Measurements from ENCODE around the gene ABCG8. TPM values are rescaled to one million over a fixed set of nuclear protein-coding genes. Genes with fewer than 3 reads are reported as not detected.

The ABCG8 gene
- total and polyA plus RNA-seq, 2 donors (not counting 1 experiment from before 2014, with no cell fraction given) = not detected

GRCh38 chr2:43837033-43837432 lies 1.7 kb upstream of the ABCG8 start:
- TF ChIP-seq EZH2 (IDR thresholded peaks at IDR 0.05; ENCODE audit: borderline replicate concordance, insufficient read depth, low read depth, low read length, poor library complexity, severe bottlenecking) (no peak), CTCF (IDR thresholded peaks at IDR 0.05) (no peak)
- no peak overlapping the region for H3K4me3 Mint-ChIP-seq
- H3K4me2 ChIP-seq (replicated peaks; ENCODE audit: low read depth, low read length, poor library complexity, severe bottlenecking) = no peak overlapping the region
- H3K27ac ChIP-seq (ENCODE audit: low read length in 2 of 2) = no peak overlapping the region
- H3K79me2 ChIP-seq (ENCODE audit: control insufficient read depth, insufficient read depth, low read length) = no peaks in the 10 kb centered on the region
- H2AFZ ChIP-seq (ENCODE audit: insufficient read depth, low read depth, low read length, poor library complexity, severe bottlenecking) = no peak overlapping the region
- H3K4me1 Mint-ChIP-seq = no peaks in the 10 kb centered on the region
- H3K4me3 ChIP-seq (ENCODE audit: control extremely low read depth in 1 of 5, extremely low read depth in 1 of 5, insufficient read depth in 1 of 5, low read depth in 2 of 5, low read length in 4 of 5) = no peak overlapping the region
- no peaks in the 10 kb centered on the region for H4K20me1 ChIP-seq (ENCODE audit: control insufficient read depth, insufficient read depth, low read length, poor library complexity, severe bottlenecking)
- H3K9me3 Mint-ChIP-seq (ENCODE audit: insufficient read depth) = no peaks in the 10 kb centered on the region
- CTCF ChIA-PET = no interaction called here
- ATAC-seq (ENCODE audit: low read depth) = no peak
- POLR2A ChIA-PET = no interaction called here
- H3K36me3 ChIP-seq (replicated peaks in 1 of 2; ENCODE audit: control extremely low read depth in 1 of 2, control insufficient read depth in 1 of 2, extremely low read depth in 1 of 2, insufficient read depth in 2 of 2, low read length in 1 of 2) = no peaks in the 10 kb centered on the region
- H3K4me1 ChIP-seq (ENCODE audit: control insufficient read depth in 2 of 2, insufficient read depth in 2 of 2, low read length in 2 of 2) = no peaks in the 10 kb centered on the region
- peaks cover 0 to 8% (median 0%) of the 10 kb centered on the region in 4 experiments for H3K27me3 ChIP-seq (replicated peaks in 1 of 4; ENCODE audit: control extremely low read depth in 1 of 4, control insufficient read depth in 3 of 4, insufficient read depth in 4 of 4, low read length in 3 of 4)
- peaks cover 14% of the 10 kb centered on the region for H3K27me3 Mint-ChIP-seq
- 100% methylated on average over 1 of the region's 4 CpGs for WGBS (ENCODE audit: insufficient coverage)
- H3K9ac ChIP-seq (ENCODE audit: low read length) = no peak overlapping the region
- H3K9me3 ChIP-seq (ENCODE audit: control extremely low read depth in 1 of 3, control insufficient read depth in 2 of 3, insufficient read depth in 1 of 3, low read length in 2 of 3) = no peaks in the 10 kb centered on the region
- no peak overlapping the region for H3K27ac Mint-ChIP-seq
- intact Hi-C loops (cut with micrococcal nuclease) = no loop called here
- DNase-seq = no peak

GRCh38 chr2:43837831-43838559 lies 776 bp upstream of the ABCG8 start:
- Mint-ChIP-seq H3K9me3 (ENCODE audit: insufficient read depth) (no peaks in the 10 kb centered on the region), H3K27ac (no peak overlapping the region), H3K27me3 (peaks cover 12% of the 10 kb centered on the region), H3K4me1 (no peaks in the 10 kb centered on the region), H3K4me3 (no peak overlapping the region)
- no peak overlapping the region for H3K9ac ChIP-seq (ENCODE audit: low read length)
- no peak overlapping the region for H3K27ac ChIP-seq (ENCODE audit: low read length in 2 of 2)
- intact Hi-C loops (cut with micrococcal nuclease) = no loop called here
- peaks cover 0 to 4% (median 0%) of the 10 kb centered on the region in 4 experiments for H3K27me3 ChIP-seq (replicated peaks in 1 of 4; ENCODE audit: control extremely low read depth in 1 of 4, control insufficient read depth in 3 of 4, insufficient read depth in 4 of 4, low read length in 3 of 4)
- no peak for ATAC-seq (ENCODE audit: low read depth)
- no peaks in the 10 kb centered on the region for H3K36me3 ChIP-seq (replicated peaks in 1 of 2; ENCODE audit: control extremely low read depth in 1 of 2, control insufficient read depth in 1 of 2, extremely low read depth in 1 of 2, insufficient read depth in 2 of 2, low read length in 1 of 2)
- H4K20me1 ChIP-seq (ENCODE audit: control insufficient read depth, insufficient read depth, low read length, poor library complexity, severe bottlenecking) = no peaks in the 10 kb centered on the region
- H3K4me2 ChIP-seq (replicated peaks; ENCODE audit: low read depth, low read length, poor library complexity, severe bottlenecking) = no peak overlapping the region
- no peaks in the 10 kb centered on the region for H3K4me1 ChIP-seq (ENCODE audit: control insufficient read depth in 2 of 2, insufficient read depth in 2 of 2, low read length in 2 of 2)
- no peaks in the 10 kb centered on the region for H3K9me3 ChIP-seq (ENCODE audit: control extremely low read depth in 1 of 3, control insufficient read depth in 2 of 3, insufficient read depth in 1 of 3, low read length in 2 of 3)
- DNase-seq = no peak
- TF ChIP-seq CTCF (IDR thresholded peaks at IDR 0.05) (no peak), EZH2 (IDR thresholded peaks at IDR 0.05; ENCODE audit: borderline replicate concordance, insufficient read depth, low read depth, low read length, poor library complexity, severe bottlenecking) (no peak)
- H3K79me2 ChIP-seq (ENCODE audit: control insufficient read depth, insufficient read depth, low read length) = no peaks in the 10 kb centered on the region
- WGBS (ENCODE audit: insufficient coverage) = 94% methylated on average over 19 of the region's 21 CpGs
- no peak overlapping the region for H2AFZ ChIP-seq (ENCODE audit: insufficient read depth, low read depth, low read length, poor library complexity, severe bottlenecking)
- no peak overlapping the region for H3K4me3 ChIP-seq (ENCODE audit: control extremely low read depth in 1 of 5, extremely low read depth in 1 of 5, insufficient read depth in 1 of 5, low read depth in 2 of 5, low read length in 4 of 5)
- ChIA-PET CTCF (no interaction called here), POLR2A (no interaction called here)

Data from B cell (primary cell).